NCI-H774 (cell line): ENCODE results near the gene EXD1.

Experiments
- DNase-seq: peaks from one replicate; lab custom pipeline; 2025; lab: John Stamatoyannopoulos, UW

Gene EXD1

GRCh38 chr15:41231422-41232226 is 1.1 kb upstream of the EXD1 start:
- no peak for DNase-seq

- DNase-seq: no peak
These were observed 260 bp downstream of the EXD1 start for GRCh38 chr15:41230345-41230649.

DNA sequence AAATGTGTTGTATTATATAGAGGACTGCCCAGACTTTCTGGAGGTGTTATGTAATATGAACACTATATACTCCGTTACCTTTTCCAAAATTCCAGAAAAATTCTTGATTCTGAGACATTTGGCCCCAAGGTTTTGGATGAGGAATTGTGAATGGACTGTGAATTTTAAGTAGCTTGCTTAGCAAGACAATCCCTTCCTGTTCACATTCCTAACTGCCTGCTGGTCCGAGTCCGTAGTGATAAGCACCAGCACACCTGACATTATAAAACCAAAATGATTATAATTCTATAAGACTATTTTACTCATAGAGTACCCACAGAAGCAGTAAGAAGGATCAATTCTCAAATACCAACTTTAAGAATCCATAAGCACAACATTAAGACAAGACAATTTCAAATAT is 11.2 kb downstream of the EXD1 start:
- DNase-seq: no peak

GRCh38 chr15:41218851-41219250 is 11.7 kb downstream of the EXD1 start:
- no peak for DNase-seq

- DNase-seq: no peak
These were observed 14.8 kb downstream of the EXD1 start for GRCh38 chr15:41215708-41216107.

- no peak for DNase-seq
These were observed 22.7 kb downstream of the EXD1 start for GRCh38 chr15:41207687-41208448.

DNA sequence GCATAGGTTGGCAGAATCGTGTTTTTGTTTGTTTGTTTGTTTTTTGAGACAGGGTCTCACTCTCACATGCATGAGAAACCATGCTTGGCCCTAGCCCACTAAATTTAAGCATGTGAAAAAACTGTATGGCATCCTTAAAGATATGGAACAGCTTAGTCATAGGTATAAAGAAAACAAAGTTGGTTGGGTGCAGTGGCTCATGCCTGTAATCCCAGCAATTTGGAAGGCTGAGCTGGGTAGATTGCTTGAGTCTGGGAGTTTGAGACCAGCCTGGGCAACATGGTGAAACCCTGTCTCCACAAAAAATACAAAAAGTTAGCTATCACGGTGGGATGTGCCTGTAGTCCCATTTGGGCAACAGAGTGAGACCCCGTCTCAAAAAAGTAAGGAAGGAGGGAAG is 25.2 kb downstream of the EXD1 start:
- no peak for DNase-seq

DNA sequence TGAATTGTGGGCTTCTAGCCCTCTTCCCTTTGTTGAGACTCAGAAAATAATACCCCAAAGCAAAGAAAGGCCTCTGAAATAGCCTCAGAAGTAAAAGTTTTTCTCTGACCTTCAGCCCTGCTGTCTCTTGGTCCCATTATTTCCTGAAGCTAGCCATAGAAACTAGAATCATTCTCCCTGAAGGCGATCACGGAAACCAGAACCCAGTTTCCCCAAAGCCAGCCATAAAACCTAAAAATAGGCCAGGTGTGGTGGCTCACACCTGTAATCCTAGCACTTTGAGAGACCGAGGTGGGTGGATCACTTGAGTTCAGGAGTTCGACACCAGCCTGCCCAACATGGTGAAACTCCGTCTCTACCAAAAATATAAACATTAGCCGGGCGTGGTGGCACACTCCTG is 27.2 kb downstream of the EXD1 start:
- no peak for DNase-seq

DNA sequence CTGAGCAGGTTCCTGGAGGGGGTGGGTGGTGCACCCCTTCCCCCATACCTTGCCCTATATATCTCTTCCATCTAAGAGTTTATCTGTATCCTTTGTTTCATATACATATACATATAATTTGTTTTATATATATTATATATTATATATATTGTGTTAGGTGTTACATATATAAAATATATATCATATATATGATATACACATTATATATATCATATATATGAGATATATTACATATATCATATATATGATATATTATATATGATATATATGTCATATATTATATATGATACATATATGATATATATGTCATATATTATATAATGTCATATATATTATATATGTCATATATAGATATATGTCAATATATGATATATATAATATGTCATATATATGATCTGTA is 31.1 kb downstream of the EXD1 start:
- no peak for DNase-seq

DNA sequence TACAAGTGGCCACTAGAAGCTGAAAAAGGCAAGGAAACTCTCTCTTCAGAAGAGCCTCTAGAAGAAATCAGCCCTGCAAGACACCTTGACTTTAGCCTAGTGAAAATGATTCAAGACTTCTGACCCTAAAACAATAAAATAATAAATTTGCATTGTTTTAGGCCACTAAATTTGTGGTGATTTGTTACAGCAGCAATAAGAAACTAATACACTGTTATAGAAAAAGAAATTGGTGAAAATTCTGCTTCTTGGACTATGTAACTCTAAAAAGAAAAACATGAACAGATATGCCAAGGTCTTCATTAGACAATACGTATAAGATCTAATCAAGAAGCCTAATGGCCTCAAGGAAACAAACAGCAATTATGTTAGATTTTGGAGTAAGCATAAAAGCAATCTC is 36.1 kb downstream of the EXD1 start:
- no peak for DNase-seq

DNA sequence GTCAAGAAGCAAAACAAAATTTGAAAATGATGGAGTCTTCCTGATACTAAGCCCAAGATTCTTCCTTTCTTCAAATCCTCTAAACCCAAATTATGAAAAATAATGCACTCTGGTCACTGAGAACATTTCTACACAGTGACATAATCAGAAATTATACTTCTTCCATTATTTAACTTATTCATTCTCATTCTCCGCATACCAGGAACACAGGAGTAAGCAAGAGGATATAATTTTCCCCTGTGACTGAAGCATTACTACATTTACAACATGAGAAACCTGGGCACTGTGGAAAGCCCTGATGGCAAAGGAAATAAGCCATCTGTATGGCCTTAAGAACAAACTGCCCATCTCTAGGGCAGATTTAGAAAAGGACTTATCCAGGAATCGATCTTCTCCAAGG is 47.0 kb downstream of the EXD1 start:
- DNase-seq: no peak

- no peak for DNase-seq
These were observed 48.3 kb downstream of the EXD1 start for GRCh38 chr15:41182266-41182665.

GRCh38 chr15:41180206-41180789 is 50.3 kb downstream of the EXD1 start:
- no peak for DNase-seq

GRCh38 chr15:41169781-41170180 is 60.8 kb downstream of the EXD1 start:
- DNase-seq: no peak

DNA sequence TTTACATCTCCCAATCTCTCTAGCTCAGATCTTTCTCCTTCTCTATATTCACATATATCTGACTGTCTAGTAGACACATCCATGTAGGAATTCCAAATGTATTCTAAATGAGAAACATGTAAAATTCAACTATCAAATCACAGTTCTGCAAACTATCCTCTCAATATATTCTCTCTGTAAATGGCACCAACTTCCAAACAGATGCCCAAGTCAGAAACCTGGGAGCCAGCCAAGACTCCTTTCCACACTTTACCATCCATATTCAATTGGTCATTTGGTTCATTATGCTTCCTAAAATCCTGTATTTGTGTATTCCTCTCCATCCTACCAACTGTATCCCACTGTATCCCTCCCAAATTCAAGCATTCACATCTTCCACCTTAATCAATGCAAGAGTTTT is 61.5 kb downstream of the EXD1 start:
- DNase-seq: no peak

- DNase-seq: no peak
These were observed 68.8 kb downstream of the EXD1 start for GRCh38 chr15:41161736-41162135.

DNA sequence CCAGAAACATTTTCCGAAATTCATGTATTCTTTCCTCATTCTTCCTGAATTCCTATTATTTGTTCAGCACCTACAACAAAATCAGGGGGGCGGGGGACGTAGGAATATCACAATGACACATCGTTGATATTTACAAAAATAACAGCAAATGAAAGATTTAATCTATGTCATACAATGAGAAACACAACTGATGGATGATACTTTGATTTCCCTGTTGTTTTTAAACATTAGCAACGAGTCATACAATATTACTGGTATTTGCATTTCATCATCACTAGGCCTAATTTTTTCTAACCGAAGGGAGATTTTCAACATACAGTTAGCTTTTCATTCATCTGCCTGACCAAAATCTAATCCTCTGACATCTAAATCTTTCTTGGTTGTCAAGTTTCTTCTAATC is 69.2 kb downstream of the EXD1 start:
- no peak for DNase-seq

DNA sequence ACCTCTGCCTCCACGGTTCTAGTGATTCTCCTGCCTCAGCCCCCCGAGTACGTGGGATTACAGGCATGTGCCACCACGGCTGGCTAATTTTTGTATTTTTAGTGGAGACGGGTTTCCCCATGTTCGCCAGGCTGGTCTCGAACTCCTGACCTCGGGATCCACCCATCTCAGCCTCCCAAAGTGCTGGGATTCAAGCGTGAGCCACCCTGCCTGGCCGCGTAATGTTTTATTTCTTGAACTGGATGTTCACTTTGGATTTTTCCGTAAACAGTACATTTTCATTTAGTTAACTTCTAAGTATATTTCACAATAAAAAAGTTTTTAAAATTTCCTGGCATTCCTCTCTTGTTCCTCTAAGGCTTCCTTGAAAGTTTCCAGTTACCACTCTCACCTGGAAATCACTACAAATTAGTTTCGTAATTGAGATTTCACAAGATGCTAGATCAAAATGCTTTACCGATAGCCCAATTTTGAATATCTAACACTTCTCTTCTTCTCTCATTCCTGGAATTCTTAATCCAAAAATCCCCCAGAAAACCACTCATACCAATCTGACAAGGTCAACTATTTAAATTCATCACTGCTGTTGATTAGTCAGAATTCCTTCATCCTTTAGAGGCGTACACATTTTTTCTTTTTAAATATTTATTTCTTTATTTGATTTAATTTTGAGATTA is 69.8 kb downstream of the EXD1 start:
- no peak for DNase-seq

DNA sequence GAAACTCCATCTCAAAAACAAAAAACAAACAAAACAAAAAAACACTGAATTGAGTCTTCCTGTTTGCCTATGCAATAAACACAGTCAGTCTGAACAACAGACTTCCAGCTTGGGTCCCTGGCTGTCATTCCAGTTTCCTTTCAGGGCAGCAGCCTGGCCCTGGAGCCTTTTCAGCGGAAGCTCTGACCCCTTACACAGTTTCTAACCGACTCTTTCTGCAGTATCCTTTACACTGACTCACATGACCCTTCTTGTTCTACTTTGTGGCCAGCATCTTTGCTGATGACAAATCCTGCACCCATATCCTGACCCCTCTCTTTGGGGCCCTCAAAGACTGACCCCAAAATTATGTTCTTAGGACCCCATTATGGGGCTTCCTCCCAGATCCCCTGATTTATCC is 76.1 kb downstream of the EXD1 start:
- no peak for DNase-seq

GRCh38 chr15:41153733-41154132 is 76.8 kb downstream of the EXD1 start:
- DNase-seq: no peak

GRCh38 chr15:41151451-41152005 is 79.0 kb downstream of the EXD1 start:
- no peak for DNase-seq

DNA sequence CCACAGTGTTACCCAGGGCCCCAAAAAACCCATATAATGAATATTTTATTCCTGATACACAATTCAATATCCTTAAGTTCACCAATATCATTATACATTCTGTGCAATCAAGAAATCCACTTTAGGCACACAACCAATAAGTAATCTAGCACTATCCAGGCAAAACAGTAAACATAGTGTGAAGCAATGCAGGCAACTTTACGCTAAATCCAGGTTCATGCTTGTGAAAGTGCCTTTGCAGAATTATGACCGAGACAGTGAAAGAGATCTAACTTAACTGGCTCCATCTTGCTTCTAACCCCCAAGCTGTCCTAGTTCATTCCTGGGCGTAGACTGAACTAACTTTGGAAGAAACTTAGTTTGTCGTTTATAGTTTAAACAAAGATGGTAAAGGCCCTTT is 80.3 kb downstream of the EXD1 start:
- DNase-seq: no peak

DNA sequence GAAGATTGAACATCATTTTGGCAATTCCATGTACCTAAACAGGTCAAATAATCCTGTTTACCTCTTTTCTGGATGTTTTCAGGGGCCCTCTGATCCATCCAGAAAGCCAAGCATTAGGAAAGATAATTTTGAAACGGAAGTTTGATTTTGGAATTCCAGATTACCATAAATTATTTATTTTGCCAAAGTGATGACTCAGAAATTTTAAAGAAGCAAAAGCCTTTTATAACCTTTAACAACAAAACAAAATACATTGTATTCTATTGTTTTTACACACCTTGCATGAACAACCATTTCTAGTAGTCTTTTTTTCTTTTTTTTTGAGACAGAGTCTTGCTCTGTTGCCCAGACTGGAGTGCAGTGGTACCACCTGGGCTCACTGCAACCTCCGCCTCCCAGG is 82.5 kb downstream of the EXD1 start:
- no peak for DNase-seq
